ENCODE measurements around the gene DAB2.

The DAB2 gene

GRCh38 chr5:39373791-39374190 is 51.0 kb downstream of the DAB2 start:
- TF ChIP-seq CTCF (IDR thresholded peaks at IDR 0.05; ENCODE audit: low read depth, low read length, missing control alignments): no peak
- Histone ChIP-seq H3K27ac (no peak overlapping the region), H3K36me3 (replicated peaks) (peaks cover 67% of the 10 kb centered on the region), H3K4me3 (ENCODE audit: low read depth, low read length) (no peak overlapping the region), H3K27me3 (replicated peaks) (no peaks in the 10 kb centered on the region)
- DNase-seq: no peak
- in situ Hi-C loops (cut with HindIII; ENCODE audit: low pct_ligation_motif_present, low sequenced_read_pairs): no loop called here

GRCh38 chr5:39371367-39371635 is 53.5 kb downstream of the DAB2 start:
- DNase-seq: no peak
- H3K27ac ChIP-seq: no peak overlapping the region
- no peak for TF ChIP-seq CTCF (IDR thresholded peaks at IDR 0.05; ENCODE audit: low read depth, low read length, missing control alignments)
- no peak overlapping the region for H3K4me3 ChIP-seq (ENCODE audit: low read depth, low read length)
- in situ Hi-C loops (cut with HindIII; ENCODE audit: low pct_ligation_motif_present, low sequenced_read_pairs): no loop called here
- peaks cover 49% of the 10 kb centered on the region for H3K36me3 ChIP-seq (replicated peaks)
- H3K27me3 ChIP-seq (replicated peaks): no peaks in the 10 kb centered on the region

DNA sequence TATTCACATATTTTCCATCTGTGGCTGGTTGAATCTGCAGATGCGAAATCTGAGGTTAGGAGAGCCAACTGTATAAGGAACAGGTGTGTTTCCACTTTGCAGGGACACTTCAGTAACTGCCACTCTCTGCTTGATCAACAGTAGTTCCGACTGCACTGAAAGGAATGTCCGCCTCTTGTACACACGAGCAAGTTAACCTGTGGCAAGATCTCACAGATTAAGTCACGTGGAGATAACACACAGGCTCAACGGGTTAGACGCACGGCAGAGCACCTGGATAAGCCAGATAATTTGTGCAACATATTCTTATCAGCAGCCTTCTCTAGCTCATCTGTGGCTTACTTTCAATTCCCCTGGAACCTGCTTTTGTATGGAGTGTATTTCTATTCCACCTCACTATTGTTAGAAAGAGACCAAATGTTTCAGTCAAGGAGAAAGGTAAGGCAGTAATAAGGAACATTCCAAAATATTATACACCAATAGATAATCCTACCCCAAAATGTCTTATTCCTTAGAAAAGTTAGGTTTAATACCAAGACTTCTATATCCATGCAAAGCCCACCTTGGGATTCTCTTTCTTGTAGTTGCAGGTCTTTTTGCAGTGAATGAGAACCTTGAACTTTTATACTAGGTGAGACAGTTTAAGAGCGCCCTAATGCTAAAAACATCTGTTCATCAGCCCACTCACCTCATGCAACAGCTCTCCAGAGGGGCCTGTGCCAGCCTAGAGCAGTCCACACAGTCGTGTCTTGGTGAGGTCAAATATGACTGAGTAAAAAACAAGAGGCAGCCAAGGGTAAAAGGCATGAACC is 54.0 kb downstream of the DAB2 start:
- Histone ChIP-seq H3K27ac (no peak overlapping the region), H3K36me3 (replicated peaks) (peaks cover 44% of the 10 kb centered on the region), H3K4me3 (ENCODE audit: low read depth, low read length) (no peak overlapping the region), H3K27me3 (replicated peaks) (no peaks in the 10 kb centered on the region)
- TF ChIP-seq CTCF (IDR thresholded peaks at IDR 0.05; ENCODE audit: low read depth, low read length, missing control alignments): no peak
- DNase-seq: no peak
- in situ Hi-C loops (cut with HindIII; ENCODE audit: low pct_ligation_motif_present, low sequenced_read_pairs): no loop called here

DNA sequence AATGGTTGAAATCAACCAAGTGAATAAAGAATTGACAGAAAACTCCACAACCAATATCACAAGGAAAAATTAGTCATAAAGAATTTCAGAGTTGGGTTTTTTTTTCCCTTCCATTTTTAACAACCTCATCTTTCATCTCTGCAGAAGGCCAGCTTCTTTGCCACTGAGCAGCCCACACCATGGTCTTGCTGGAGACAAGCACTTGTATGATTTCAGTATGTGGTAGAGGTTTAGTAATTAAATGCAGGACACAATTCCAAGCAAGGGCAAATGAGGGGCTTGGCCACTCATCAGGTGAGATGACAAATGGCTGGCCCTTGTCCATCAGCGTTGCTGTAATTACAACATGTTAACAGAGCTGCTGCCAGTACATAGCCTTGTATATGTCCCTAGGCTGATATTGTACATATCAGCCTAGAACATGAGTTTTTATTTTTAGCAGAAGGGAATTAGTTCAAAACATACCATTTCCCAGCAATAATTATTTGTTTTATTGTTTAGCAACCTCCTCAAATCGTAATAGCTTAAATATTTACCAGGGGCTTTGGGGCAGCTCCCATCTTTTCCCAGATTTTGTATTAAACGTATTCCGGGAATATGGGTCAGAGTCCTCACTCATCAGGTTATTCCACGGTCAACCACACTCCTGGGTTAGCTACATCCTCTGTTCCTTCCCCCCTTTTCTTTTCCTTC is 55.5 kb downstream of the DAB2 start:
- TF ChIP-seq CTCF (IDR thresholded peaks at IDR 0.05; ENCODE audit: low read depth, low read length, missing control alignments): no peak
- DNase-seq: no peak
- Histone ChIP-seq H3K4me3 (ENCODE audit: low read depth, low read length) (no peak overlapping the region), H3K27me3 (replicated peaks) (no peaks in the 10 kb centered on the region), H3K27ac (no peak overlapping the region), H3K36me3 (replicated peaks) (peaks cover 29% of the 10 kb centered on the region)
- in situ Hi-C loops (cut with HindIII; ENCODE audit: low pct_ligation_motif_present, low sequenced_read_pairs): no loop called here

DNA sequence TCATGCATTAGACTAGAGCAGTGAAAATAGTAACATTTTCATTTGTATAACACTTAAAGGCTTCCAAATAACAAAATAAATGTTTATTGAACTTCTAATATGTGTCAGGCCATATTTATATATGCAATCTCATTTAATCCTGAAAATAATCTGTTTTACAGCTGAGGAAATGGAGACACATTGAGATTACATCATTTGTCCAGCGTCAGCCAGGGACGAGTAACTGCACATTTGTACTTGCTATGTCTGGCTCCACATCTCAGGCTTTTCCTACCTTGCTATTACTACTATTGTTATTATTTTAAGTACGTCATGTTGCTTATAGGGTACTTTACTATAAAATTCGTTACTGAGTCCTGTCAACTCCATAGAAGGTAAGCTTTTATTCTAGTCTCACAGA is 56.7 kb downstream of the DAB2 start:
- H3K27me3 ChIP-seq (replicated peaks): no peaks in the 10 kb centered on the region
- no peak overlapping the region for H3K4me3 ChIP-seq (ENCODE audit: low read depth, low read length)
- H3K27ac ChIP-seq: no peak overlapping the region
- peaks cover 19% of the 10 kb centered on the region for H3K36me3 ChIP-seq (replicated peaks)
- in situ Hi-C loops (cut with HindIII; ENCODE audit: low pct_ligation_motif_present, low sequenced_read_pairs): no loop called here
- no peak for DNase-seq
- TF ChIP-seq CTCF (IDR thresholded peaks at IDR 0.05; ENCODE audit: low read depth, low read length, missing control alignments): no peak
